GM21515 (cell line): ENCODE data around the gene GNMT.

Source experiments
- ATAC-seq: cut with Tn5 transposase; IDR thresholded peaks from one replicate; pipeline ENCODE4 v1.9.1; 2021; ENCODE audit not compliant: unreplicated experiment

The GNMT gene

DNA sequence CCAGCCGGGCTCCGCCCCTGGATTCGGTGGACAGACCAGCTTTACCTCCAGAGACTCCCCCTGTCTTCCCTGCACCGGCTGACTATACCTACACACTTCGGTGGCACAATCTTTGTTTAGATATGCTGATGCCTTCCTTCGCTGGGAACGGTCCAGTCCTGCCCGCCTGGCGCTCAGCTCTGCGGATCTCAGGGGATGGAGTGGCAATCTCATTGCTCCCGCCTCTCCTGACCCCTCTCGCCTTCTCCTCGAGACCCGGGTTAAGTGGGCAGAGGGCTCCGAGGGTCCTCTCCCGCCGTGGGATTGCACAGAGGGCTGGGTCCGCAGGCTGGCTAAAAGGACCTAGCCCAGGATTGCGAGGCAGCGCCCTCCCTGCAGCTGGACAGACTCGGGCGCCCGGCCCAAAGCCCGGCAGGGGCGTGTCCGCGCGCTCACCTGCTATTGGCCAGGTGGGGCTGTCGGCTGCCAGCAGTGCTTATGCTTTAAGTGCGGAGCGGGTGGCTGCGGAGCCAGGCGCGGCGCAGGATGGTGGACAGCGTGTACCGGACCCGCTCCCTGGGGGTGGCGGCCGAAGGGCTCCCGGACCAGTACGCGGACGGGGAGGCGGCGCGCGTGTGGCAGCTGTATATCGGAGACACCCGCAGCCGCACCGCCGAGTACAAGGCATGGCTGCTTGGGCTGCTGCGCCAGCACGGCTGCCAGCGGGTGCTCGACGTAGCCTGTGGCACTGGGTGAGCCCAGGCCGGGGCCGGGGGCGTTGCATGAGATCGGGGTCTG lies at the start of gene GNMT:
Gene GNMT (plus strand): TSS at position 512 of the 777 bp plus-strand sequence. CDS start 14 bp downstream, at position 526.
- no peak for ATAC-seq

DNA sequence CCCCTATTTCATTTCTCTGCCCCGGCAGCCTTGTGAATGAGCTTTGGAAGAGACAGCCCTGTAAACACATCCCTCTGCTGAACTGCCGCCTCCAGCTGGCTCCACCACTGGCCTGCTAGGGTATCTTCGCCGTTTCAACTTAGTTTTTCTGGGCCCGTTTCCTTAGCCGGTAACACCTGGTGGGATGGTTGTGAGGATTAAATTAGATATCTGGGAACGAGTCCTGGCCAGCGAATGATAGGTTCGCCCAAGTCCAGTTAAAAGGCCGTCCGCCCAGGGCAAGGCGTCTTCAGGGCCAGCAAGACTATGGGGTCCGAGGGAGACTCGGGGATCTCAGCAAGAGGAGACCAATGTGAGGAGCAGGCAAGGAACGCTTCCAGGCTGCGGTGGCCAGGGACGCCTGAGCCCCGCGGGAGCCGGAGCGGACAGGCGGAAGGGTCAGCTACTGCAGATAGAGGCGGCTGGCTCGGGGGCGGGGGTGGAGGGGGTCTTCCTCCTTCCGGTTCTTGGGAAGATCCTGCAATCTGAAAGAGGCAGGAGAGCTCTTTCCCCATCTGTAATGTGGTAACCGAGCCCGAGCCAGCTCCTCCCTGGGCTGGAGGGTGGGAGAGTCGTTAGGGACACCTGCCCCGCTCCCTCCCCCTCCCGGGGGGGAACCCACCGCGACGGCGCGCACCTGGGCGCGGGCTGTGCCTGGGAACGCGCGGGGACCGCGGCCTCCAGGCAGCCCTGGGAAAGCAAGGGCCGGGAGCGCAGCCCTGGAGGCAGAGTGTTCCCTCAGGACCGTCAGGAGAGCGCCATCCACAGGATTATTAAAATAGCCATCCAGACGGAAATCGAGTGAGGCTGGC lies 49.2 kb upstream of the GNMT start:
- no peak for ATAC-seq

DNA sequence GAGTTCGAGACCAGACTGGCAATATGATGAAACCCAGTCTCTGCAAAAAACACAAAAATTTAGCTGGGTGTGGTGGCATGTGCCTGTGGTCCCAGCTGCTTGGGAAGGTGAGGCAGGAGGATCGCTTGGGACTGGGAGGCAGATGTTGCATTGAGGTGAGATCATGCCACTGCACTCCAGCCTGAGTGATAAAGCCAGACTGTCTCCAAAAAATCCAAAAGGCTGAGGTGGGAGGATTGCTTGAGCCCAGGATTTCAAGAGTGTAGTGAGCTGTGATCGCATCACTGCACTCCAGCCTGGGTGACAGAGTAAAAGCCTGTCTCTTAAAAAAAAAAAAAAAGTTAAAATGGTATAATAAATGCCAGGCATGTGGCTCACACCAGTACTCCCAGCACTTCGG lies 46.0 kb upstream of the GNMT start:
- no peak for ATAC-seq

DNA sequence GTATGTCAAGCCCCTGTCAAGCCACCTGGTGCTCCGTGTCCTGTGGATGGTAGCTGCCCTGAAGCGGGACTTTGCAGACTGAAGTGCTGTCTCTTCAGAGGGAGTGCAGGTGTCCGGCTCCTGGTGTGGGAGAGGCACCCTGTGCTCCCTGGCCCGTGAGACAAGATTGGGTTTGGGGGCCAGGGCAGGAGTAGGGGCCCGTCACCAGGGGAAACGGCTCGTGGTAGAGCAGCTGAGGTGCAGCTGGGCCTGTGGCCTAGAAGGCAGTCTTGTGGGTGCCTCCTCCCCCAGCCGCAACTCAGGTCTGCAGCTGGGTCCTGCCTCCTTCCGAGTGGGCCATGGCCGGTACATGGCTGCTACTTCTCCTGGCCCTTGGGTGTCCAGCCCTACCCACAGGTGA lies 44.8 kb upstream of the GNMT start, which contains the start of gene PTCRA:
Gene PTCRA (plus strand): TSS at position 322 of the 400 bp plus-strand sequence. CDS start 17 bp downstream, at position 339.
- ATAC-seq: no peak

DNA sequence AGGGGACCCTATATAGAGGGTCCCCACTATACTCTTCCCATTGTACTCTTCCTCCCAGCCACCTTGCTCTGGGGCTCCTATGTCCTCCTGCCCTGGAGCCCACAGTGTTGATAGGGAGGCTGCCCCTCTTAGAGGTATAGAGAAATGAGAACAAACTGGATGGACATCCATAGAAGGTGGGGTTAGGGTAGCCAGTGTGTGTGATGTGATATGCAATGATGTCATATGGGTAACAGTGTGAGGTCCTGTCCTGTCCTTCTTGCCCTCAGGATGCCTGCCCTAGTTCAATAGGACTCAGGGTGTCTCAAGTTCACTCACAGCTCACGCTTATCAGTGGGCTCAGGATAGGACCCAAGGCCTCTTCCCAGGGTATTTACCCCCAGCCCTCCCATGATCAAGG lies 44.3 kb upstream of the GNMT start:
- ATAC-seq: no peak

DNA sequence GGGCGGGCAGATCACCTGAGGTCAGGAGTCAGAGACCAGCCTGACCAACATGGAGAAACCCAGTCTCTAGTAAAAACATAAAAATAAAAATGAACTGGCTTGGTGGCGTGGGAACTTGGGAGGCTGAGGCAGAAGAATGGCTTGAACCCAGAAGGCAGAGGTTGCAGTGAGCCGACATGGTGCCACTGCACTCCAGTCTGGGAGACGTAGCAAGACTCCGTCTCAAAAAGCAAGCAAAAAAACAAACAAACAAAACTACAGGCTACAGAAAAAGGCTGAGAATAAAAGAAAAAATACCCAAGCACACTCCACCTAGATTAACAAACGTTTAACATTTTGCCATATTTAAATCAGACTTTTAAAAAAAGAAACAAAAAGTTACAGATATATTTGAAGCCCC lies 38.8 kb upstream of the GNMT start:
- ATAC-seq: no peak

DNA sequence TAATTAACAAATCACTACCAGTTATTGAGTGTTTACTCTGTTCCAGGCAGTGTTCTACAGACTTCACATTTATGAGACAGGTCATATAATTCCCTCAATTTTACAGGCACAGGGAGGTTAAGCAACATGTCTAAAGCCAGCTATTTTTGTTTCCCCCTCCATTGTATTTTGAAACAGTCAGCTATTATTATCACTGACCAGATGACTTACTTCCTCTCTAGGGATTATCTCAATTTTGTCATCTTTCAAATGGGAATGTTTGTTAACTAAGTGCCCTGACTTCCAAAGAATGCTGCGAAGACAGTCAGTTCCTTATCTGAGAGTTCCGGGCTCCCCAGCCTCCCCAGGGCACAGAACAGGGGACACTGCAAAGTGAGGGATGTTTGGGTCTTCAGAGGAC lies 36.9 kb upstream of the GNMT start:
- ATAC-seq: no peak

DNA sequence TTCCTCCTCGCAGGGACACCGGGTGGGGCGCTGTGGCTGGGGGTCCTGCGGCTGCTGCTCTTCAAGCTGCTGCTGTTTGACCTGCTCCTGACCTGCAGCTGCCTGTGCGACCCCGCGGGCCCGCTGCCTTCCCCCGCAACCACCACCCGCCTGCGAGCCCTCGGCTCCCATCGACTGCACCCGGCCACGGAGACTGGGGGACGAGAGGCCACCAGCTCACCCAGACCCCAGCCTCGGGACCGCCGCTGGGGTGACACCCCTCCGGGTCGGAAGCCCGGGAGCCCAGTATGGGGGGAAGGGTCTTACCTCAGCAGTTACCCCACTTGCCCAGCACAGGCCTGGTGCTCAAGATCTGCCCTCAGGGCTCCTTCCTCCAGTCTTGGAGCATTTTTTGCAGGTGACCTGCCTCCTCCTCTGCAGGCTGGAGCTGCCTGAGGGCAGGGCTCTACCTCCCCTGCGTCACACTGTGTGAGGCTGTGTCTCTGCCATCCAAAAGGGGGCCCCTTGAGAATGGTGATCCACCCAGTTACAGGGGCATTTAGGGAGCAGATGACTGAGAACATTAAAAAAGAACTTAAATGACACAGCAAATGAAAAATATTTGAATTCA lies 35.2 kb upstream of the GNMT start:
- ATAC-seq: no peak

DNA sequence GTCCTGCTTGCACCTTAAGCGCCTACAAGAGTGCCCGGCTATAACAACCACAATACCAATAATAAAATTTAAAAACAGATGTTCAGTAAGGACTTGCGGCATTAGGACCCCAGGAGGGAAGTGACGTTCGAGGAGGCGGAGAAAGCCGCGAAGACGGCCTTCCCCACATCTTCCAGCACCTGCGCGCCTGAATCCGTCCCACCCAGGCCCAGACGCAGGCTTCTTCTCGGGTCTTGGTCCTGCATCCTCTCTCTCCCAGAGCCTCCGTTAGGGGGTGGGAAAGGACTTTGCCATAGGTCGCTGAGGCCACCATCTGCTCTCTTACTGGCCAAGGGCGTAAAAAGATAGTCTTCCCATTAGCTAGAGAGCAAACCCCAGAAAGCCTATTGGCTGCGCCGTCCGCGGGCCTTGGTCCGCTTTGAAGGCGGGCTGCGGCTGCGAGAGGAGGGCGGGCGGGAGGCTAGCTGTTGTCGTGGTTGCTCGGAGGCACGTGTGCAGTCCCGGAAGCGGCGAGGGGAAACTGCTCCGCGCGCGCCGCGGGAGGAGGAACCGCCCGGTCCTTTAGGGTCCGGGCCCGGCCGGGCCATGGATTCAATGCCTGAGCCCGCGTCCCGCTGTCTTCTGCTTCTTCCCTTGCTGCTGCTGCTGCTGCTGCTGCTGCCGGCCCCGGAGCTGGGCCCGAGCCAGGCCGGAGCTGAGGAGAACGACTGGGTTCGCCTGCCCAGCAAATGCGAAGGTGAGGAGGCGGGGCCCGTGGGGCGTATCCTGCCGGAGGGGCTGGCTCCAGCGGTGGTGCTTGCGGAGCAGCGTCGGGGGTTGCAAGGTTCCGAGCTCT lies 31.4 kb upstream of the GNMT start, which contains the start of gene CNPY3:
Gene CNPY3 (plus strand): TSS at position 495 of the 835 bp plus-strand sequence. CDS start 91 bp downstream, at position 586.
- peak; percentile 67 for ATAC-seq

DNA sequence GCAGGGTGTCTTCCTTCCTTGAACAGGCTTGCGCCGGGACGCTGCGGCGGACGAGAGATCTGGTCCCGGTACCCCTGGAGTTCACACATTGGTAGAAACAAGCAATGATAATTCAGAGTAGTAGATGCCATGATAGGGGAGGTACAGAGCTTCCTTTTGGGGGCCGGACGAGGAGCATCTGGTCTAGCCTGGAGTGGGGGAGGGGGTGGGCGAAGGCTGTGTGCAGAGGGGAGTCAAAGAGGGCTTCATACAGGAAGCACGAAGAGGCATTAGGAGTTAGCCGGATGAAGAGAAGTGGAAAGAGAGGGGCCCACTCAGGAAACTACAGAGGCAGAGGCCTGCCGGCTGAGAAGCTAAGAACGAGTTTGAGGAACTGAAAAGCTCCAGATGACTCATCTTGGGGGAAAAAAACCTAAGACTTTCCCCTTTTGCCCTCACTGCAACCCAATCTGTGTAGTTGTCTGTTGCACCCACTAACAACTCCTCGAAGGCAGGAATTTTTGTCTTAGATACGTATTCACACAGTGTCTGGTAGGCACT lies 30.7 kb upstream of the GNMT start:
- ATAC-seq: peak; percentile 49

DNA sequence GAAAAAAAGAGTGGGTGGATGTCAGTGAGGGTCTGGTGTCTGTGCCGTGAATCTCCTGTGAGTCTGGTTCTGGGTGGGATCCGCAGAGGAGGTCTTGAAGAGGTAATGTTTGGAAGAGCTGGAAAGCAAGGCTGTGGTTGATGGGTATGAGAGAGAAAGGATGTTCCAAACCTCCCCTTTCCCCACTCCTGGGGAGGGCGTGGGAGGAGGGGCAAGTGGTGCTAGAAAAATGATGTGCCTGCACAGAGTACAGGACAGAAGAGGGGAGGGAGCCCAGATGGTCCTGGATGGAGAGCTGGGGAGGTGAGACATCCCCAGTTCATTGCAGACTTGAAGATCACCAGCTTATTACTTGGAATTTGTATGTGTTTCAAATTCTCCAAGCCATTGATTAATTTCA lies 28.1 kb upstream of the GNMT start:
- ATAC-seq: no peak

DNA sequence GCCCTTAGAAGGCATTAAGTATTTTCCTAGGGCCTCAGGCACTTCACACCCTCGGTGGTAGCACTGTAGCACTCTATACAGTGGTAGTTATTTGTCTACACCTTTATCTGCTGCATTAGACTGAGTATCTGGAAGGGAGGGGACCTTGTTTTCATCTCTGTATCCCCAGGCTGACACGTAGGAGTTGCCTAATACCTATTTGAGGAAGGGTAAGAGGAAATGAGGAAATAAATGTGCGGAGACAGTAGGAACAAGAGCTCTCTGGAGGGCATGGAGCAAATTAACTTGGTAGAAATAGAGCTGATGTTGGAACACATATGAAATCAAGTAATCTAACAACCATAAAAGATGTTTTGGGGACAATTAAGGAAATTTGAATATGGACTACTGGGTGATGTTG lies 27.3 kb upstream of the GNMT start:
- no peak for ATAC-seq

DNA sequence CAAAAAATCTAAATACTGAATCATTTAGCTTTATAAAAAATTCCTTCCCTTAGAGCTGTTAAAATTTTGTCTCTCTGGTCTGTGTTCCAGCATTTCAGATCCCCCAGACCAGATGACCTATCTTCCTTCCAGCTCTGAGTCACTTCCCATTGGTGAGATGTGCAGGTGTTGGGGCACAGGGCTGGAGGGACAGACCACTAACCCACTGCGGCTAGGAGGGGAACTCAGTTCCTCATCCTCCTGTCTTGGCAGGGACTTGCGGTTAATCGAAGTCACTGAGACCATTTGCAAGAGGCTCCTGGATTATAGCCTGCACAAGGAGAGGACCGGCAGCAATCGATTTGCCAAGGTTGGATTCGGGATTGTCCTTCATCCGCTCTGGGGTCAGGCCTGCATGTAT lies 25.2 kb upstream of the GNMT start:
- no peak for ATAC-seq

DNA sequence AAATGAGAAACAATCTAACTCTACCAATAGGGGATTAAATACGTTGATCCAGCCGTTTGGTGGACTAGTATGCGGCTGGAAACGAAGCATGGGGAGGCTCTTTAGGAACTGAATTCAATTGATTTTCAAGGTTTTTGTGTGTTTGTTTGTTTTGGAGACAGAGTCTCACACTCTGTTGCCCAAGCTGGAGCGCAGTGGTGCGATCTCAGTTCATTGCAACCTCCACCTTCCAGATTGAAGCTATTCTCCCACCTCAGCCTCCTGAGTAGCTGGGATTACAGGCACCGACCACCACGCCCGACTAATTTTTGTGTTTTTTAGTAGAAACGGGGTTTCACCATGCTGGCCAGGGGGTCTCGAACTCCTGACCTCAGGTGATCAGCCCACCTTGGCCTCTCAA lies 24.2 kb upstream of the GNMT start:
- ATAC-seq: no peak

DNA sequence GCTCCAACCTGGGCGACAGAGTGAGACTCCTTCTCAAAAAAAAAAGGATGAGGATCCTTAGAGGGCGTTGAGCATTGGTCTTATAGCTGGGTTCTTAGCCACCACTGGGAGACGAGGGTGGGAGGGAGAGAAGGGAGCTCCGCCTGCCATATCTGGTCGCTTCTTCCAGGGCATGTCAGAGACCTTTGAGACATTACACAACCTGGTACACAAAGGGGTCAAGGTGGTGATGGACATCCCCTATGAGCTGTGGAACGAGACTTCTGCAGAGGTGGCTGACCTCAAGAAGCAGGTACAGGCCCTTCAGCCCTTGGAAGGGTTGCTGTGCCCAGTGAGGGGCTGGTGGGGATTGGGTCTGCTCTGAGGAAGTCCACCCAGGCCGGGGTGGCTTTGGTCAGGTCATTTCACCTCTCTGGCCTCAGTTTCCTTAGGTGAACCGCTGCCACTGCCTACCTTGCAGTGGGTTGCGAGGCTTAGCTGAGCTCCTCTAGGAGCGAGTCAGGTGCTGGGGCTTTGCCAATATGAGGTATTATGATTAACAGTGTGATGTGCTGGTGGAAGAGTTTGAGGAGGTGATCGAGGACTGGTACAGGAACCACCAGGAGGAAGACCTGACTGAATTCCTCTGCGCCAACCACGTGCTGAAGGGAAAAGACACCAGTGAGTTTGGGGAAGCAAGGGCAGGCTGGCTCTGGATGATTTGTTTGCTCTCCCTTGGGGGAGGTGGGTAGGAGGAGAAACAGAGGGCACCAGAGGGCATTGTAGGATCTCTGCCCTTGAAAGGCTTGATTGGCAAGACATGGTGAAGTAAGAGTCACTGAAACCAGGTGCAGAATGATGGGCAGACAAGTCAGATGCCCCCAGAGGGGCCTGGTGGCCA lies 22.8 kb upstream of the GNMT start:
- no peak for ATAC-seq

DNA sequence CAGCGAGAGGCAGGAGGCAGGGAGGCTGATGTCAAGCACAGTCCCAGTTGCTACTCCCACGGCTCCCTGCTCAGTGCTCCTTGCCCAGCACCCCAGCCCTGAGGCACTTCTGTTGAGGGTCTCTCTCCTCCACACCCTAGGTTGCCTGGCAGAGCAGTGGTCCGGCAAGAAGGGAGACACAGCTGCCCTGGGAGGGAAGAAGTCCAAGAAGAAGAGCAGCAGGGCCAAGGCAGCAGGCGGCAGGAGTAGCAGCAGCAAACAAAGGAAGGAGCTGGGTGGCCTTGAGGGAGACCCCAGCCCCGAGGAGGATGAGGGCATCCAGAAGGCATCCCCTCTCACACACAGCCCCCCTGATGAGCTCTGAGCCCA lies 22.1 kb upstream of the GNMT start:
- no peak for ATAC-seq

DNA sequence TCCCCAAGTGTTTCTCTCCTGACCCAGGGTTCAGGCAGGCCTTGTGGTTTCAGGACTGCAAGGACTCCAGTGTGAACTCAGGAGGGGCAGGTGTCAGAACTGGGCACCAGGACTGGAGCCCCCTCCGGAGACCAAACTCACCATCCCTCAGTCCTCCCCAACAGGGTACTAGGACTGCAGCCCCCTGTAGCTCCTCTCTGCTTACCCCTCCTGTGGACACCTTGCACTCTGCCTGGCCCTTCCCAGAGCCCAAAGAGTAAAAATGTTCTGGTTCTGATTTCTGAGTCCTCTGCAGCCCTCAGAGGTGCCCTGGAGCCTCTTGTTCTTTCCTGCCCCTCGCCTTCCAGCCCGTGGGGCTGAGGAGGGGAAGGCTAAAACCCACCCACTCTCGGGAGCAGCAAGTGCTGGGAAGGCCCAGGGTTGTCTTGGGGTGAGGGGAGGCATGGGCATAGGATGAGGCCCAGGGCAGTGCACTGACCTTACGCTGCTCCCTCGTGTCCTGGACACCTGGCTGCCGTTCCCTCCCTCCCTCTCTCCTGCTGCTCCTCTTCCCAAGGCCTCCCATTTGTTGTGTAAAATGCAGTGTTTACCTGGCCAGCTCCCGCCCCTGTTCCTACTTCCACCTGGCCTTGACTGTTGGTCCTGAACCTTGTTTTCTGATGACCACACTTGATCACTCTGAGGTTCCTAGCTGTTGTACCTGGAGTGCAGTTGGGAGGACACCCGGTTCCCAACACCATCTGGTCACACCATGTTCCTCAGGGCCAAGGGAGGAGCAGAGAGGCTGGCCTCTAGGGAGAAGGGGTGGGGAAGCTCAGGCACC lies 21.4 kb upstream of the GNMT start:
- ATAC-seq: no peak

DNA sequence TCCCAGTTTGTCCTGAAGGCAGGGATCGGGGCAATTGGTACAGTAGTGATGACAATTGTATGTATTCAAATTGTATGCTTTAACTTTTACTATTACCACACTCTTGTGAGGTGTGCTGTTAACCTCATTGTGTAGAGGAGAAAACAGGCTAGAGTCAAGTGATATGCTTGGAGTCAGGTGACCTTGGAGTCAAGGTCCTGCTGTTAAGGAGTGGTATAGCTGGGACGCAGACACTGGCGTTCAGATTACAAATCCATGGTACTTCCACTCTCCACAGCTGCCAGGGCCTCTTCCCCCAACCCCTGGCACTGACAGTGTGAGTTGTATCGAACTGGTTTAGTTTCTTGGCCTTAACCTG lies 20.8 kb upstream of the GNMT start:
- ATAC-seq: no peak
